ENCODE results near the gene DGCR8. TPM values are rescaled to one million over a fixed set of nuclear protein-coding genes. Genes with fewer than 3 reads are reported as not detected.

The DGCR8 gene
- total RNA-seq, 1 experiment from 2014 or later = 34.7 TPM

DNA sequence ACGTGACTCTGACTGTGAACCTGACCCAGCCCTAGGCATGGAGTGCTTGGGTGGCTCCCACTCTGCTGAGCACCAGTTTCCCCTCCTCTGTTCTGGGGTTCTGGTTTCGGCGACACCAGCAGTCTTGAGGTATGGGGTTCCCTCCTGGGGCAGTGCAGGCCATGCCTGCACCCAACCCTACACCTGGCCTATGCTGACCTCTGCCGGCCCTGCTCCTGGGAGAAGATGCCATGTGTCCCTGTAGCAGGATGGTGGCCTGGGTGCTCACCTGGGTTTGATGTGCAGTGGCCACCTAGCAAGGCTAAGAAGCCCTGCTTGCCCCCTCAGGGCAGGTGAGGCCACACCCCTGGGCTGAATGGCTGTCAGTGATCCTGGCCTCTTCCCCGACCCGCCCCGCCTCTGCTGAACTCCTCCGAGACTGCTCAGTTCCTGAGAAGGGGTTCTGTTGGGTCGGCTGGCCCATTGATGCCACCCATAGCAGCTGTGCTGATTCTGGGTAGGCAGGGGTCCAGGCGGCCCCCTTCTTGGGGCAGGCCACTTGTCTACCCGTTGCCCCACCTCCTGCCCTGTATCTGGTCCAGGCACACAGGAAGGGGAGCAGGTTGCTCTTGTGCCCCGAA, 54.0 kb downstream of the DGCR8 start:
- H3K36me3 ChIP-seq (ENCODE audit: low read depth) = no peaks in the 10 kb centered on the region
- intact Hi-C loops (cut with micrococcal nuclease; ENCODE audit: unreplicated experiment) = no loop called here
- H3F3A ChIP-seq (ENCODE audit: insufficient read depth, low read depth) = peaks cover 8% of the 10 kb centered on the region; the same call in 1 of the 2 replicates
- no peak overlapping the region for H3K27ac ChIP-seq
- H3K4me2 ChIP-seq = no peak overlapping the region
- POLR2A ChIA-PET (ENCODE audit: unreplicated experiment) = no interaction called here
- peaks cover 7% of the 10 kb centered on the region; the same call in 1 of the 2 replicates for H4K20me1 ChIP-seq (ENCODE audit: insufficient read depth)
- no peaks in the 10 kb centered on the region for H3K27me3 ChIP-seq (ENCODE audit: insufficient read depth, low read depth)
- H3K9me2 ChIP-seq (ENCODE audit: insufficient read depth) = no peaks in the 10 kb centered on the region
- BruUV-seq (replicated peaks) = no TSS peak
- no peak overlapping the region for H3K4me3 ChIP-seq
- TF ChIP-seq, protein P1, sequence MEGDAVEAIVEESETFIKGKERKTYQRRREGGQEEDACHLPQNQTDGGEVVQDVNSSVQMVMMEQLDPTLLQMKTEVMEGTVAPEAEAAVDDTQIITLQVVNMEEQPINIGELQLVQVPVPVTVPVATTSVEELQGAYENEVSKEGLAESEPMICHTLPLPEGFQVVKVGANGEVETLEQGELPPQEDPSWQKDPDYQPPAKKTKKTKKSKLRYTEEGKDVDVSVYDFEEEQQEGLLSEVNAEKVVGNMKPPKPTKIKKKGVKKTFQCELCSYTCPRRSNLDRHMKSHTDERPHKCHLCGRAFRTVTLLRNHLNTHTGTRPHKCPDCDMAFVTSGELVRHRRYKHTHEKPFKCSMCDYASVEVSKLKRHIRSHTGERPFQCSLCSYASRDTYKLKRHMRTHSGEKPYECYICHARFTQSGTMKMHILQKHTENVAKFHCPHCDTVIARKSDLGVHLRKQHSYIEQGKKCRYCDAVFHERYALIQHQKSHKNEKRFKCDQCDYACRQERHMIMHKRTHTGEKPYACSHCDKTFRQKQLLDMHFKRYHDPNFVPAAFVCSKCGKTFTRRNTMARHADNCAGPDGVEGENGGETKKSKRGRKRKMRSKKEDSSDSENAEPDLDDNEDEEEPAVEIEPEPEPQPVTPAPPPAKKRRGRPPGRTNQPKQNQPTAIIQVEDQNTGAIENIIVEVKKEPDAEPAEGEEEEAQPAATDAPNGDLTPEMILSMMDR (conservative IDR thresholded peaks at IDR 0.05) = no peak
- TF ChIP-seq EZH2 (IDR thresholded peaks at IDR 0.05; ENCODE audit: low read depth) = no peak
- no peaks in the 10 kb centered on the region for H3K9me3 ChIP-seq (ENCODE audit: insufficient read depth, low read depth)
- no peak for DNase-seq
- H3K79me2 ChIP-seq (ENCODE audit: low read depth) = no peaks in the 10 kb centered on the region
- no peak overlapping the region for H2AFZ ChIP-seq
- CTCF ChIA-PET = no interaction called here
- no peaks in the 10 kb centered on the region; the same call in 1 of the 2 replicates for H3K4me1 ChIP-seq (replicated peaks; ENCODE audit: insufficient read depth)

DNA sequence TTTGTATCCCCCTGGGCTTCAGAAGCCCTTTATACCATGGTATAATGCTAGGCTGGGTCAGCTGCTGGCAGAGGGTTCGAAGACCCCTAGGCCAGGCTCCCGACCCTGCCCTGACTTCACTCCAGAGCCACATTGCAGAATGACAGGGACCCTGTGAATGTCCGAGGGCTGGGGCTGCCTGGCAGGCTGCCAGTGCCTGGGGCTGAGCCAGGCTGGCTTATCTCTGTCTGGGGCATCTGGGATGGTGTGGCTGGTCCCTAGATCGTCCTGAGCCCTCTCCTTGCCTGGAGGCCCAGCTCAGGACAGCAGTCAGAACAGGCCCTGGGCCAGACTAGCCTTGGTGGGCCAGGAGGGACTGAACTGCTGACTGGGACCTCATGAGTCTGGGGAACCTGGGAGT, 55.2 kb downstream of the DGCR8 start:
- no peaks in the 10 kb centered on the region for H3K27me3 ChIP-seq (ENCODE audit: insufficient read depth, low read depth)
- no peak overlapping the region for H3K4me2 ChIP-seq
- POLR2A ChIA-PET (ENCODE audit: unreplicated experiment) = no interaction called here
- no peak overlapping the region for H3K27ac ChIP-seq
- BruUV-seq (replicated peaks) = no TSS peak
- DNase-seq = no peak
- peaks cover 5% of the 10 kb centered on the region; the same call in 1 of the 2 replicates for H3F3A ChIP-seq (ENCODE audit: insufficient read depth, low read depth)
- peaks cover 7% of the 10 kb centered on the region; the same call in 1 of the 2 replicates for H4K20me1 ChIP-seq (ENCODE audit: insufficient read depth)
- H3K9me2 ChIP-seq (ENCODE audit: insufficient read depth) = no peaks in the 10 kb centered on the region
- no peaks in the 10 kb centered on the region for H3K36me3 ChIP-seq (ENCODE audit: low read depth)
- no peaks in the 10 kb centered on the region; the same call in 1 of the 2 replicates for H3K4me1 ChIP-seq (replicated peaks; ENCODE audit: insufficient read depth)
- no peak for TF ChIP-seq EZH2 (IDR thresholded peaks at IDR 0.05; ENCODE audit: low read depth)
- TF ChIP-seq, protein P1 (conservative IDR thresholded peaks at IDR 0.05) = no peak
- CTCF ChIA-PET = no interaction called here
- intact Hi-C loops (cut with micrococcal nuclease; ENCODE audit: unreplicated experiment) = no loop called here
- H3K4me3 ChIP-seq = no peak overlapping the region
- H3K79me2 ChIP-seq (ENCODE audit: low read depth) = no peaks in the 10 kb centered on the region
- H2AFZ ChIP-seq = no peak overlapping the region
- no peaks in the 10 kb centered on the region for H3K9me3 ChIP-seq (ENCODE audit: insufficient read depth, low read depth)

DNA sequence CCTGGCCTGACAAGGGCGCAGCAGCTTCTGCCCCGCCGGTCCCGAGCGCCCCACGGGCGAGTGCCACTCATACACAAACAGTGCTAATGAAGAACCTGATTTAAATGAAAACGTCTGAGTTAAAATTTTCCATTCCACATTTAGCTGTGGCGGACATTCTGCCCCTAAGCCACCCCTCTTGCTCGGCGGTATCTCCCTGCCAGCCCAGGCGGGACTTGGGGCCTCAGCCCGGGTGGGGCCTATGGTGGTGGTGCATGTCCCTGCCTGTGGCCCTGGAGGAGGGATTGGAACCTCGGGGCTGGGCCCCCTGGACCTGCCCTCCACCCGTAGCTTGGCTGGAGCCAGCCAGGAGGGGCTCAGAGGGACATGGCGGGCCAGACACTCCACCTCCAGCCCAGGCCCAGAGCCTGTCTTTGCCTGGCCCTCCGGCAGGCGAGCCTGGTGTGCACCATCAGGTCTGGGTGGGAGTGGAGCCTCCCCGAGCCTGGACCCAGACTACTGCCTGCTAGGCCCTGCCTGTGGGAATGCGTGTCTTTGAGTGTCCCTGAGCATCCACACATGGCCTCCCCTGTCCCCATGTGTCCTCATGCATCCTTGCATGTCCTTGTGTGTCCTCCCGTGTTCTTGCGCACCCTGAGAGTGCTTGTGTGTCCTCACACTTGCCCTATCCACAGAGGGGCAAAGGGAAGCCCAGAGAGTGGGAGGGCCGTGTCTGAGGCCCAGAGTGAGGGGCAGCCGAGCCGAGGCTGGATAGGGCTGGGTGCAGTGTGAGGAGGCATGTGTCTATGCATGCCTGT, 56.0 kb downstream of the DGCR8 start:
- BruUV-seq (replicated peaks) = no TSS peak
- H3K27me3 ChIP-seq (ENCODE audit: insufficient read depth, low read depth) = no peaks in the 10 kb centered on the region
- no peak overlapping the region for H3K4me3 ChIP-seq
- POLR2A ChIA-PET (ENCODE audit: unreplicated experiment) = no interaction called here
- CTCF ChIA-PET = no interaction called here
- no peaks in the 10 kb centered on the region; the same call in 1 of the 2 replicates for H3K4me1 ChIP-seq (replicated peaks; ENCODE audit: insufficient read depth)
- TF ChIP-seq EZH2 (IDR thresholded peaks at IDR 0.05; ENCODE audit: low read depth) = no peak
- TF ChIP-seq, protein P1 (conservative IDR thresholded peaks at IDR 0.05) = no peak
- no peaks in the 10 kb centered on the region for H3K36me3 ChIP-seq (ENCODE audit: low read depth)
- intact Hi-C loops (cut with micrococcal nuclease; ENCODE audit: unreplicated experiment) = no loop called here
- peaks cover 7% of the 10 kb centered on the region; the same call in 1 of the 2 replicates for H4K20me1 ChIP-seq (ENCODE audit: insufficient read depth)
- no peaks in the 10 kb centered on the region for H3F3A ChIP-seq (ENCODE audit: insufficient read depth, low read depth)
- no peak overlapping the region for H2AFZ ChIP-seq
- H3K79me2 ChIP-seq (ENCODE audit: low read depth) = no peaks in the 10 kb centered on the region
- no peak overlapping the region for H3K27ac ChIP-seq
- H3K4me2 ChIP-seq = no peak overlapping the region
- no peak for DNase-seq
- H3K9me3 ChIP-seq (ENCODE audit: insufficient read depth, low read depth) = no peaks in the 10 kb centered on the region
- no peaks in the 10 kb centered on the region for H3K9me2 ChIP-seq (ENCODE audit: insufficient read depth)

Data from PC-9 (cell line).